Retina (tissue), 1 donor: ENCODE data around the gene SPRR5.

Experiments used
- DNase-seq: peaks from one replicate; pipeline ENCODE4 v3.0.0-alpha.2; 2016

SPRR5 gene

DNA sequence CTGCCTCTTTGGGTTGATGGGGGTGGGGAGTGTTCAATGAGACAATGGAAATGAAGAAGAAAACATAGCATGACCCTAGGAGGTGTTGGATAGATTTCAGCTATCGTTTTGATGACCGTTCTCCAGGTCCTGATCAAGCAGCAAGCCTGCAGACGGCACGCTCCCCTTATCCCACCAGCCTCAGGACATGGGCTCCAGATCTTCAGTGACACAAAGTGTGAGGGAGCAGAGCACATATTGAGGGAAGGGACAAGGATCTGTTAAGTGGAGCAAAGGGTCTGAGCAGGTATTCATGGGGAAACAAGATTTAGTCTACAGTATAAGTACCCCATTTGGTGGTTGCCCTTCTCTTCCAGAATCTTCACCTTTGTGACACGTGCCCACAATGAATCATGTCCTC, 4.7 kb downstream of the SPRR5 start:
- DNase-seq = no peak

DNA sequence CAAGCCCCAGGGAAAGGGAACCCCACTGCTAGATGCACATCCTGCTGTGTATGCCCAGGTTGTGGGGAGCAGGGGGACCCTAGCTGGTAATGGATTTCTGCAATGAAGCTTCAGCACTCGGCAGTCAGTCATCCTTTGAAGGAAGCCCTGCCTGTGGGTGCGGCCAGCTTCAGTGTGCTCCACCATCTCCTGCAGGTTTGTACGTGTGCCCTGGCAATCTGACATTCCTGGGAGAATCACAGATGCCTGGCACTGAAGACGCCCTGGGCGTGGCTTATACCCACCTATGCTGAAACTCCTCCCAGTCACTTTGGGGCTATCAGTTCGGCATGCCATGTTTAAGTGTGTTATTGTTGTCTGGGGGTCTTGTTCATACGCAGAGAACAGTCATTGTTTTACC, 6.8 kb downstream of the SPRR5 start:
- no peak for DNase-seq

DNA sequence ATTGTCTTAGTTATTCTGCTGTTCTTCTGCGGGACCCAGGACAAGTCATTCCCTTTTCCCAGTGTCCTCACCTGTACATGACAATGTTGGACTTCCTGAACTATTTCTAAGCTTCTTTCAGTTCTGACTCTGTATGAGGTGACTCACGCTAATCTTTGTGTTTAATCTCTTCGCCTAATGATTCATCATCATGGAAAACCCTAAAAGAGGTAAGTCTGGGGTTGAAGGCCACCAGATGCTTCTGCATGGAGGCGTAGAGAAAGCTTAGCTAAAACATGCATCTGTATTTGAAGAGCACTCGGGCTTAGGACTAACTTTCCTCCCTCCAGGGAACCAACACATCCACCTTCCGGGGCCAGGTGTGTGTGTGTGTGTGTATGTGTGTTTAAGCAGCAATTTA, 7.4 kb downstream of the SPRR5 start:
- DNase-seq = no peak

DNA sequence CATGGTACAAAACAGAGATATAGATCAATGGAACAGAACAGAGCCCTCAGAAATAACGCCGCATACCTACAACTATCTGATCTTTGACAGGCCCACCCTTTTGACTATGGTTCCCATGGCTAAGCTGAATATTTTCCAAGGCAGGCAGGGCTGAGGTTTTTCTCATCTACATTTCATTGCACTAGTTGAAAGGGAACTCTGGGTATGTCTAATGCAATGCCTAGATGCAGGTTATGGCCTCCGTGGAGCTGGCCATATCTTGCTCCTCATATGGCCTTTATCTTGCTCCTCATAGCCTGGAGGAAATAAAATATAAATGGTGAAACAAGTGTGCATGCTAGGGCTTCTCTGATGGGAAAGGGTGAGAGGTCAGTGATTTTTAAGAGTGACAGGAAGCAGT, 10.6 kb downstream of the SPRR5 start:
- no peak for DNase-seq

DNA sequence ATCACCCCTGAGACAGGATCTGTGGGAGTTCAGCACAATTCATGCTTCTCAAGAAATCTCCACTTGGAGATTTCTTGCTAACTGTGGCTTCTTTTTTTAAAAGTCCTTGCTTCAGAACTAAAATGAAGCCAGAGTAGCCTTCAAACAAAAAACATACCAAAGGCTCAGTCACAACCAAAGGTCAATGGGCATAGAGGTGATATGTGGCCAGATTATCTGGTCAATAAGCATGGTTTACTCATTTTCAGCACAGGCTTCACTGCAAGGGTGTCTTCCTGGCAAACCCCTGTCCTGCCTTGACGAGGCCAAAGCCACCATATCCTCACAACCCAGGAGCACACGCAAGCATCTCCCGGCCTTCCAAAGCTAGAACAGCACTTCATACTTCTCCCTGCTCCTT, 12.3 kb downstream of the SPRR5 start:
- DNase-seq = no peak

DNA sequence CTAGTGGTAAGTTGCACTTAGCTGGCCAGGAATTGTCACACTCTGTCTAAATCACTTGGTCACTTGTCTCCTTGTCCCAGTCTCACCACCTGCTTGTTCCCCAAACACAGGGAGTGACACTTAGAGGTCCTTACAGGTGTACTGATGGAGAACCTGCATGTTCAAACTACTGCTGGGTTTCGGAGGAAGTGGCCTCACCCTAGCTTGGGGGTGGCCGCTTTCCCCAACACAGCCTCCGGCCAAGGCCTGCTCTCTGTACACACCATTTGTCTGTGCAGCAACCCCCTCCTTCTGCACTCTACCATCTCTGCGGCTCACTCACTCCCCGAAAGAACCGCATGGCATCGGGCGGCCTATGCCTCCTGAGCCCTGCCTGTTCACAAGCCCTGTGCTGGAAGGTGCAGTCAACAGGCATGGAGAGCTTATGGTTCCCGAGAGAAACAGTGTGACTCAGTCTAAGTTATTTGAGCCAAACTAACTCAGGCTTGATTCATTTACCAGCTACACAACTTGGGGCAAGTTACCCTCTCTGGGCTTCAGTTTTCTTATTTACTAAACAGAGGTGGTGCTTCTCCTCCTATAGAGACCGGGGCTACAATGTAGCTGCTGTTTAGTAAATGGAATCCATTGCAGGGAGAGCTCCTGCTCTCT, 12.9 kb downstream of the SPRR5 start:
- no peak for DNase-seq

DNA sequence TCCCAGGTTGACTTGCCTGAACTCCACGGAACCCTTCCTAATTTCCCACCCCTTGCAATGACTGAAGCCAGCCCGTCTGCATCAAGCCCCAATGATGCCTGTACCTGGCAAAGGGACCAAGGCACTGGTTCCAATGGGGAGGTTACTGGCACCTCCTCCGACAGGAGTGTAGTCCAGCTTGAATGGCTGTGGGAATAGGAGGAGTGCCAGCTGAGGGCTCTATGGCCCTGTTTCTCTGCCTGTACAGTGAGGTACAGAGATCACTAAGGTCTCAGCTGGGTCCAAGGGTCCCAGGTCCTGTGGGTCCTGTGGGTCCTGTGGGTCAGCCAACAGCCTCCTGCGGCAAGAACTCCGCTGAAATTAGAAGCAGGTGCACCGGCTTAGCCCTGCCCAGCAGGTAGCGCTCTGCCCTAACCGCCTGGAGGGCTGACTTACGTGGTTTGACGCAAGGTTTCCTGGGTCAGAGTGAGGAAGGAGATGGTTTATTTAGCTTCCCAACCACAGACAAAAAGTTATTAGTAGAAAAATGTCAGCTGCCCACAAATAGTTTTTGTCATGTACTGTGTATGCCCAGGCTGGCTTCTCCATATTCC, 13.5 kb downstream of the SPRR5 start:
- DNase-seq = no peak

DNA sequence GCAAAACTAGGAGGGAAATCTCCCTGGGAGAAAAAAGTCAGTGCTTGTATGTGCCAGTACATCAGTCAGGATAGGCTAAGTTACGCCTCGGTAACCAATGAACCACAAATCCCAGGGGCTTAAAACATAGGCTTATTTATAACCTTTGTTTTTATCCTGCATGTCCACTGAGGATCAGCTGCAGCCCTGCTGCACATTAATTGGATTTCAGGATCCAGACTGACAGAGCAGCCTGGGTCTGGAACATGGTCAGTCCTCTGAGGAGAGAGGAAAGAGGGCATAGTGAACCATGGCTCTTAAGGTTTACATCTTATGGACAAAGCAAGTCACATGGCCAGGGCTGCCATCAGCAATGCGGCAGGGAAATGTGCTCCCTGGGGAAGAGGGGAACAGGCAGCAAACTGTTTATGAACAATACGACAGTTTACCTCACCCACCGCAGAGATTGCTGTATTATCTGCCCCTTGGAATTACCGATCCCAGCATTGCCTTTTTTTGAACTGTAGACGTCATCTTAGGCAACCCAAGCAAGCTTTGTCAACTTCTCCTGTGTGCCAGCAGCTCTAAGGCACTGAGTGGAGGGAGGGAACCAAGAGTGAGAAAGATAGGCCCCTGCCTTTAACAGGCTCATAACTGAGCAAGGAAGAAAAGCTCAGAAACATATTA, 14.4 kb downstream of the SPRR5 start:
- peak; percentile 40 for DNase-seq

DNA sequence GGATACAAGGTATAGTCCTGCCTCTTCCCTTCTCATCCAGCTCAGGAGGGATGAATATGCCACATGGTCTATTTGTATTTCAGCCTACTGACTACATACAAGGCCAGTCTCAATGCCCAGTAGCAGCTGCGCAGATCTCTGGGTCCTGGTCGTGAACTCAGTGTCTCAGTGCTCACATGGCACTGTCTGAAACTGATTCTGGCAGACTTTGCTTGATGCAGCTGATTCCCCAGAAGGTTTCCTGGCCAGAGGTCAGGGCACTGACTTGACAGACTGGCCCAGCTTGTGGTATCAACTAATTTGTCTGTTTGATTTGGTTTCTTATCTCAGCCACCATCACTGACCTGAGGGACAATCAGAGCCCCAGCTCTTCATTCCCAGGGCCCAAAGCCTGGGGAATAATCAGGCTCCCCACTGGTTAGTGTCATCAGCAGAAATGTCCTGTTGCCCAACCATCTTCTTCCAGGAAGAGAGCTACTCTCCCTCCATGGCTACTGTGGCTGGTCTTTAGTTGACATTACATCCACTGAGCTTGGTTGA, 15.9 kb downstream of the SPRR5 start:
- no peak for DNase-seq

DNA sequence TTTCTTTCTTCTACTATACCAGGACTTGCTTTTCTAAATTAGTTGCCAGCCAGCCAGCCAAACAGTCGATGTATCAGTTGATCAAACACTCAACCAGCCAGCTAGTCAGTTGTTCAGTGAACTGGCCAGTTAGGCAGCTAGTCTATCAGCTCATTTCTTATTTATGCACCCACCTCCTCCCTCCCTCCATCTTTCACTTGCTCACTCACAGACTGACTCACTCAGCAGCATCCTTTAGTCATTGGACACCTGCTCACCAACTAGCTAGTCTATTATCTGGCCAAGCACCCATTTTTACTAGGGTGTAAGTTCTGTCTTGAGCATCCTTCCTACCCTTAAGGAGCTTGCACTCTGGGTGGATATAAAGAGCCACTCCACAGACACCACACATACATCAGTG, 17.5 kb downstream of the SPRR5 start:
- DNase-seq = no peak

DNA sequence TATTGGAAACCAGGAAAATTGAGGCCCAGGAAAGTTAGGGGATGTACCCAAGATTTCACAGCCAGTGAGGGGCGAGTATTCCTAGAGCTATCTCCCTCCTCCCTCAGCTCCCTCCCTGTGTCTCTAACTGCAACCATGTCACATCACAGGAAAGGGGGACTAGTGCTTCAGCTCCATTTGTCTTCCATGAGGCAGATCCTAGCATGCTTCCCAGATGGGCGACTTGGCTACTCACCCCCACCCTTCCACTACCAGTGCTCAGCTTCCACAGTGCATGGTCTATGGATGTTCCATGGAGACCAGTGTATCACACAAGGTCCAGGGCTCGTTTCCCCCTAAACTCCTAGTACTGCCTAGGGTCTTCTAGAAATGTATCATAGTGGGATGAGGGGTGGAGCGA, 18.8 kb downstream of the SPRR5 start:
- DNase-seq = no peak

DNA sequence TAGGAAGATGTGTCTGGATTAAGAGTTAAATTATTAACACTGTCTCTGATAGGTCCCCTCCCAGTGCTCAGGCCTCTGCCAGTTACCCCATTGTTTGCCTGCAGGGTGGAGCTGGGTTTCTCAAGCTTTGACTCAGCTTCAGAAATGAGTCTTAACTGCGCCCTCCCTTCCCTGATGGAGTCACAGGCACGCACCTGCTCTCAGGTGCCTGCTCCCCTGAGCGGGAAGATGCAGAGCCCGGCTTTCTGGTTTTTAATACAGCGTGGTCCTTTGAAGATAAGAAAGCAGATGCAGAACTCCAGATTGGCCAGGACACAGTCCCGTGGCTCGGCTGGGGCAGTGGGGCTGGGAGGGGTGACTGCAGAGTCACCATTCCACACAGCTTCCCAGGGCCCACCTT, 20.2 kb downstream of the SPRR5 start:
- DNase-seq = no peak

DNA sequence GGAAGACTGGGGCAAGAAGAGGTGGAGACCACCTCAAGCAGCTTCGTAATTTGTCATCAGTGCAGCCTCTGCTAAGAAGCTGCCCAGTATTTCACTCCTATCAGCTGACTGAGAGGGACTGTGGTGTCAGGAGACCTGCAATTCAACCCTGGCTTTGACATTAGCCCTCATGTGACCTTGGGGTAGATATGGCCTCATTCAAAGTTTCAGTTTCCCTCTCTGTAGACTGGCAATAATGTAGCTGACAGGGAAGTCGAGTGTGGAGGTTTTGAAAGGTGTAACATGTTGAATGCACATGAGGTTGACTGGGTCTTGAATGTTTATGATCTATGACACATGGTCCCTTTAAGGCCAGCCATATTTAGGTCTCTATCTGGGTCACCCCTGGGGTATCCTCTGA, 21.2 kb downstream of the SPRR5 start:
- no peak for DNase-seq

DNA sequence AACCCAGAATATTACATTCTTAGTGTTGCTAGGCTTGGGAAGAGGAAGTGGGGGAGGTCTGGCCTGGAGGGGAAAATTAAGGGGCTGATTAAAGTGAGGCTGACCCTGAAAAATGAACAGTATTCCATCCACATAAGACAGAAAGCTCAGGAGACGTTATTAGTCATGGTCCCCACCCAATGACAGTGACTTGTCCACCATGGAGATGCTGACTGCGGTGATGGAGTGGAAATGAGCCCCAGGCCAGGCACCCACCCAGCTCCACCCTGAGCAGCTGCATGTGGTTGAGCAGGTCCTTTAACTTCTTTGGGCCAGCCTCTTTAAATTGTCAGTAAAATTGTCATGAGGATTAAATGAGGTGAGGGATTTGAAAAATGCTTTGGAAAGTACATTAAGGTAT, 22.0 kb downstream of the SPRR5 start:
- no peak for DNase-seq

DNA sequence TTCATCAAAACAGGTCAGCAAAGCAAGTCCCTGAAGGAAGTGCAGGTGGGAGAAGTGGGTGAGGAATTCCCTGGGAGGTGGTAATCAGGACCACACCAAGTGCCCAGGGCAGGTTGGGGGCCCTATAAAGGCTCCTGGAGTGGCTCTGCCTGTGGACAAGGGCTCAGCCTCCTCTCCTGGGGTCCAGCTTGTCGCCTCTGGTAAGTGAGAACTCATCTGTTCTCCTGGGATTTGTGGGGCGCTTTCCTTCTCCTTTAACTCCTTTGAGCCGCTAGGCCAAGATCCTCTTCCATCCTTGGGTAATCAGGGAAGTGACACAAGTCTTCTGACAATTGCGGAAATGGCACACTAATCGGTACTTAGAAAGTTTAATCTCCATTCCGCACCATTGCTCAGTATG, 23.5 kb downstream of the SPRR5 start, which contains the start of gene SPRR4:
Gene SPRR4, plus strand, starts transcription at position 154 of the 400 bp plus-strand sequence. CDS start 1,243 bp downstream, outside the sequence.
- no peak for DNase-seq

DNA sequence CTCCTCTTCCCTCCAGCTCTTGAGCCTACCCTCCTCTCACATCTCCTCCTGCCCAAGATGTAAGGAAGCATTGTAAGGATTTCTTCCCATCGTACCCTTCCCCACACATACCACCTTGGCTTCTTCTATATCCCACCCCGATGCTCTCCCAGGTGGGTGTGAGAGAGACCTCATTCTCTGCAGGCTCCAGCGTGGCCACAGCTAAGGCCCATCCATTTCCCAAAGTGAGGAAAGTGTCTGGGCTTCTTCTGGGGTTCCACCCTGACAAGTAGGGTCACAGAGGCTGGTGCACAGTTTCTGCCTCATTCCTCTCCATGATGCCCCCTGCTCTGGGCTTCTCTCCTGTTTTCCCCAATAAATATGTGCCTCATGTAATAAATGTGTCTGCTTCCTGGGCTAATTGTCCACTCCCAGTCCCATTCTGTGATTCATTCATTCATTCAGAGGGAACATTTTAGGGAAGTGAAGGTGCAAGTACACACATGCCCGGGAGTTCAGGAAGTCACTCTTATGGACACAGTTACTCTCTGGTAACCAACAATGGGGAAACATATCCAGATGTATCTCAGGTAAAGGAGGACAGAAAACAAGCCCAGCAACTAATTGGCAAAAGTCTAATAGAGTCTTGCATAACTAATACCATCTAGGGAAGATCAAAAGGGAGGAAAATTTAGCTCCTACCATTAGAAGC, 25.3 kb downstream of the SPRR5 start:
- DNase-seq = no peak

DNA sequence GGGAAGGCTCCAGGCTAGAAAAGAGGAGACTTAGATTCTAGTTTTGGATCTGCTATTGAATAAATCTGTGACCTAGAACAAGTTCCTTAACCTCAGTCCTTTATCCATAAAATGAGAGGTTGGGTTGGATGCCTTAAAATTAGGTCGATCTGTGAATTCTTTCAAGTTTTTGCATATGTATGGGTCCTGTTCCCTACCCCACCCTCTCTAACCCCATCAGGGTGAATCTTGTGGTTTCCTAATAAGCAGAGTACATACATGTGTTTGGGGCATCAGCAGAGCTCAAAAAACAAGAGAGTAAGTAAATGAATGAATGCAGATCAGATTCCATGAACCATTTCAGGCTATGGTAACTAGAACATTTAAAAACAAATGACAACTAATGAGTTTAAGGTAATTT, 29.7 kb downstream of the SPRR5 start:
- no peak for DNase-seq

DNA sequence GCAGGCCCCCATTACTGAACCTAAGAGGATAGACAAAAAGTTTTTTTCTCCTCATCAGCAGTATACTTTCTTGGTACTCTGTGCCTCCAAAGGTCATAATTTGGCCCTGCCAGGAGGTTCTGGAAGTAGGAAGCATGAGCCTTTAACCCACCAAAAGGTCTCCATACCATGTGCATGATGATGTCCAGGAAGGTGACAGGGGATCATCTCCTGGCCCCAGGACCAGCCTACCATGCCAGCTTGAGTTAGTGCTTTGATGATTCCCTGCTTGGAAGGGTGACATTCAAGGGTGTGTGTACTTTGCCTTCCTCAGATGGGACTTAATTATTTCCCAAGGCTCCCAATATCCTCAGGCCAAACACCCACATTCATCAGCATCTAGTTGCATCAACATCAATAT, 30.6 kb downstream of the SPRR5 start:
- DNase-seq = no peak

DNA sequence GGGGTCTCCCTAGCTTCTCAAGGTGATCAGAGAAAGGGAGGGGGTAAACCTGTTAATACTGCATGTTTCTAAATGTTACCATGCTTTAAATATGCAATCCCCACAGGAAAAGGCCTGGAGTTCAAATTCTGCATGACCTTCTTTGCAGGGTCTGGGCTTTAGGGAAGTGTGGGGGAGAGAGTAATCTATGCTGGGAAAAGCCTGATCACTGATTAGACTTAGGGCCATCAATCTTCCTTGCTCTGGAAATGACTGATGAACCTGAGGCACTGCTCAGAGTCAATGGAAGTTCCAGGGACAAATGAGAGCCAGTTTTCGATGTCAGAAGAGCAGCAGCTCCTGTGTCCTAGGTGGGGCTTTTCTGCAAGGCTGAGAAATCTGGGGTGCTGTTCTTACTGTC, 33.7 kb downstream of the SPRR5 start:
- no peak for DNase-seq

DNA sequence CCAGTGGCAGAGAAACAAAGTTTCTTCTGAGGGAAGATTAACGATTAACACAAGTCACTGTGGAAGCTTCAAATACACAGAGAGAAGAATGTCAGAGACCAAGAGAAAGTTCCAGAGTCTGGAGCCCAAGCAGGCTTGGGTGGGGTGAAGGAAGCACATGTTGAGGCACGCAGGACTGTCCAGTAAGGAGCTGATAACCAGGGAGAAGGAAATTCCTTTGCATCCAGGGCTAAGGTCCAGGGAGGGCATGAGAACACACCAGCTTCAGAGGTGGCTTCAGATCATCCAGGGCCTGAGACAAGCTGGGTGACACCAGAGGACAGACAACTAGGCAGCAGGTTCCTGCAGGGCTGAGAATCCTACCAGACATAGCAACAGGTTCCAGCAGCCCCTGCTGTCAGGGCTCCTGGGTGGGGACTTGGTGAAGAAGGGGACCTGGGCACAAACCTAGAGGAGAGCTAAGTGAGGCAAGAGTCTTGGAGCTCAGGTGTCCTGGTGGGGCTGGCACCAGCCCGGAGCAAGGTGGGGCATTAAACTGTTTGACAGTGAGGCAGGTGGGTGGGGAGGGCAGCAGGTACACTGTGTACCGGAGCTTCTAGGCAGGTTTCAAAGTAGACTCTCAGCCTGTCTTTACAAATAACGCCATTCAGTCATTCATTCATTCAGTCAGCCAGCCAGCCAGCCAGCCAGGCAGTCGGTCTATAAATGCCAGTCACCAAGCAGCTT, 34.3 kb downstream of the SPRR5 start:
- no peak for DNase-seq

DNA sequence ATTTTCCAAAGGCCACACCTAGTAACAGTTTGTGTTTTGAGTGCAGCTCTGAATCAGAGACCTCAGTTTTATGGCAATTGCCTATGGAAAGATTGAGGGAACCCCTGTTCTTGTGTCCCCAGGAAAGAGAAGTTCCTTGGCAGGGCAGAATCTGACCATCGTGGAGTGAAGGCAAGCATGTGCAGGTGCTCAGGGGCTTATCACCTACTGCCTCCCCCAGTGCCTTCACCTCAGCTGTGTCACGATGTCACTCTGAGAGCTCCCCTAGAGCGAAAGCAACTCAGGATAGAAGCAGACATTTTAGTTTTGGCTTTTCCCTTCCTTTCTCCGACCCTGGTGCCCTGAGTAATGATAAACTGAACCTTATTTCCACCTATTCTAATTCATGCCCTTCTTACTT, 35.1 kb downstream of the SPRR5 start:
- DNase-seq = no peak

DNA sequence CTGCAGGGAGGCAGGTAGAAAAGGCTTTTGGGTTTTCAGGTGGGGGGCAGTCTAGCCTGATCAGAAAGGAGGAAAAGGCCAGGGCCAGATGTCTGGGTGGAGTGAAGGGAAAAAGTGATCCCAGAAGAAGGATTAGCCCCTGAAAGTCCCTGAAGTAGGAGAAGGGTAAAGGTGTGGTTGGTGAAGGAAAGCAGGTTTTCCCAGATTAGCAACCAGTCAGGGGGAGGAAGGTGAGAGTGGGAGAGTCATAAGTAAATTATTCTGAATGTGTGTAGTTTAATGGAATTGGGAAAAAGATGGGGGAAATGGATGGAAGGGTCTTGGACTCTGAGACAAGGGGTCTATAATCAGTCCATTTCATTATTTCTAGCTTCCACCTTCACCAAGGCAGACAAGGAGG, 36.2 kb downstream of the SPRR5 start:
- no peak for DNase-seq

DNA sequence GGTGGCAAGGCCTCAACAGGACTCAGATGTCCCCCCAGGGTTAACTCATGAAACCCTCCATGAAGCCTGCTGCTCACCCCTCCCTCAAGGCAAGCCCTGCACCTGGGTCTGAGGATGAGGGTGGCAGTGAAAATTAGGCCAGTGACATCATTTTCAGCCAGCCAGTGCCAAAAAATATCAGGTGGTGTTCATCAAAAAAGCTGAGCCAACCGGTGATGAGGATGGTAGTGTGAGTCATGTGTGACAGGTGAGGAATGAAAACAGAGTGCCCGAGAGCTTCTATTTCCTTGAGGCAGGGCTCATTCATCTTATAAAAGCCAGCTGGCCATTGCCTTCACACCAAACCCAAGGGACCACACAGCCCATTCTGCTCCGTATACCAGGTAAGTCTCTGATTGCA, 36.7 kb downstream of the SPRR5 start, which contains the start of gene SPRR1A:
Gene SPRR1A, plus strand, starts transcription at position 339 of the 400 bp plus-strand sequence. CDS start 1,150 bp downstream, outside the sequence.
- no peak for DNase-seq
